ENCODE data around the gene GATAD2A.

DNA sequence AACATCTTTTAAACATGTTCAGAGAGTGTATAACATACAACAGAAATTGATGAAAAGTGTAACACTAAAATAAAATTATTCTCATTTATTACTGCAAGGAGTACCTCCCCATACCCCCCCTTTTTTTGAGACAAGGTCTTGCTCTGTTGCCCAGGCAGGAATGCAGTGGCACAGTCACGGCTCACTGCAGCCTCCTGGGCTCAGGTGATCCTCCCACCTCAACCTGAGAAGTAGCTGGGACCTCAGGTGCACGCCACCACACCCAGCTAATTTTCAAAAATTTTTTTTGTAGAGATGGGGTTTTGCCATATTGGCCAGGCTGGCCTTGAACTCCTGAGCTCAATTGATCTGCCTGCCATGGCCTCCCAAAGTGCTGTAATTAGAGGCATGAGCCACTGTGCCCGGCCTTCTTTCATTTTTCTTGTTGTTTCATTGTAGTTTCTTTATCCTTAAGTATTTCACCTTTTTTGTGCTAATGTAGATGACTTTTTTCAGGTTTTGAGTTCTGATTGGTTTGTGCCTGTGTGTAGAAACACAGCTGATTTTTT, 28.3 kb downstream of the GATAD2A start:
- no peak for TF ChIP-seq CTCF (IDR thresholded peaks at IDR 0.05)
- TF ChIP-seq POLR2A (IDR thresholded peaks at IDR 0.05), result no peak
